Heart left ventricle (tissue), 13 donors: ENCODE measurements around the gene GPR153.

Experiments
- CTCF ChIP-seq, 12 donors: fragments of 200-600 bp; sonication (generic) in 4 of 12; IDR thresholded peaks; one replicate each; pipeline versions ENCODE4 v1.5.0 to v1.8.0; 2018 to 2022; ENCODE audit warnings: antibody characterized with exemption in 12 of 12, mild to moderate bottlenecking in 5 of 12
- POLR2A ChIP-seq, 2 donors: fragments of 450-650 bp; IDR thresholded peaks; one replicate each; pipeline ENCODE4 v1.6.1; 2017; ENCODE audit warnings: antibody characterized with exemption in 2 of 2, mild to moderate bottlenecking in 2 of 2, moderate library complexity in 2 of 2
- donor health status: ischemic (EF 13 %, LVEDD 7.1; RV severe dilation, severe dysfunction).
- donor health status: DM: no; HTN: yes; CAD: no.
- donor health status: DM: no; HTN: no; CAD: no.
- donor health status: ischemic (EF 25% LVEDD 6.9; RV normal size, moderate dysfunction).
- donor health status: ischemic (EF 25% LVEDD 5.7; RV mildly dilated, moderate dysfunction).
- donor health status: ischemic (EF 35%, LVEDD 5.7; RV mildly dilated, moderate dysfunction).
- donor health status: nonischemic (EF 11% LVEDD 7.7; RV severe dilation, severe dysfunction).
- donor health status: DM: yes; HTN: yes; CAD: no.
- donor health status: PGD.
- donor health status: ischemic (EF 29% LVEDD 5.4; RV normal size, mild dysfunction).
- donor health status: nonischemic (EF 23%, LVEDD 6.1; RV moderate dilation, normal function).

GRCh38 chr1:6207075-6207885 is 53.6 kb downstream of the GPR153 start:
- TF ChIP-seq CTCF (IDR thresholded peaks at IDR 0.05) (no peak), POLR2A (IDR thresholded peaks at IDR 0.05) (no peak)
